ENCODE results near the gene OR52N4.

GRCh38 chr11:5767056-5767455 lies 13.0 kb downstream of the OR52N4 start:
- TF ChIP-seq EZH2 (IDR thresholded peaks at IDR 0.05; ENCODE audit: borderline replicate concordance, low read depth, low read length, severe bottlenecking), result no peak
- no peak for TF ChIP-seq CTCF (IDR thresholded peaks at IDR 0.05; ENCODE audit: borderline replicate concordance, extremely low read depth, low read length, poor library complexity, severe bottlenecking)
